H9 (cell line): ENCODE results near the gene DDX1. TPM values are rescaled to one million over a fixed set of nuclear protein-coding genes. Genes with fewer than 3 reads are reported as not detected.

ENCODE experiments used
- DNase-seq: peaks from one replicate; pipeline ENCODE4 v3.0.0-alpha.2; 2017
- H2AFZ ChIP-seq: one replicate; pipeline ENCODE4 v1.6.1; 2013; ENCODE audit warnings: mild to moderate bottlenecking, low read length, control low read depth, moderate library complexity
- H2AK5ac ChIP-seq: 2 replicates; pipeline ENCODE4 v1.6.1; 2013; ENCODE audit warnings: low read length, control low read depth, mixed read lengths; ENCODE audit not compliant: insufficient read length
- H2BK120ac ChIP-seq: one replicate; pipeline ENCODE4 v1.6.1; 2013; ENCODE audit warnings: low read depth, mild to moderate bottlenecking, low read length, control low read depth, inconsistent platforms; ENCODE audit not compliant: poor library complexity, severe bottlenecking
- H2BK12ac ChIP-seq: 2 replicates; pipeline ENCODE4 v1.6.1; 2013; ENCODE audit warnings: low read length, control low read depth, mixed read lengths, low read depth; ENCODE audit not compliant: insufficient read length
- H2BK15ac ChIP-seq: 2 replicates; pipeline ENCODE4 v1.6.1; 2013; ENCODE audit warnings: low read depth, low read length, control low read depth
- H2BK20ac ChIP-seq: one replicate; pipeline ENCODE4 v1.6.1; 2013; ENCODE audit warnings: low read depth, mild to moderate bottlenecking, low read length, control low read depth, inconsistent platforms; ENCODE audit not compliant: poor library complexity, severe bottlenecking
- H2BK5ac ChIP-seq: 2 replicates; pipeline ENCODE4 v1.6.1; 2013; ENCODE audit warnings: low read length, control low read depth, mixed read lengths; ENCODE audit not compliant: insufficient read length
- H3K14ac ChIP-seq: 2 replicates; pipeline ENCODE4 v1.6.1; 2013; ENCODE audit warnings: low read length, control low read depth; ENCODE audit not compliant: insufficient read depth
- H3K18ac ChIP-seq: 2 replicates; pipeline ENCODE4 v1.6.1; 2013; ENCODE audit warnings: low read depth, mild to moderate bottlenecking, mixed read lengths, low read length, control low read depth; ENCODE audit not compliant: insufficient read length
- H3K23ac ChIP-seq: 2 replicates; pipeline ENCODE4 v1.6.1; 2013; ENCODE audit warnings: low read length, control low read depth, mixed read lengths, low read depth; ENCODE audit not compliant: insufficient read length
- H3K23me2 ChIP-seq: 2 replicates; pipeline ENCODE4 v1.6.1; 2013; ENCODE audit warnings: low read depth, mild to moderate bottlenecking, mixed read lengths, low read length, control low read depth; ENCODE audit not compliant: insufficient read length, poor library complexity, severe bottlenecking
- H3K27ac ChIP-seq: 2 replicates; pipeline ENCODE4 v1.5.1; 2013; ENCODE audit warnings: low read length, control low read depth, mixed read lengths, low read depth; ENCODE audit not compliant: insufficient read length
- H3K27me3 ChIP-seq: 2 replicates; pipeline ENCODE4 v1.6.1; 2013; ENCODE audit warnings: low read length, control low read depth, inconsistent platforms; ENCODE audit not compliant: insufficient read depth
- H3K4ac ChIP-seq: 2 replicates; pipeline ENCODE4 v1.6.1; 2013; ENCODE audit warnings: low read depth, mild to moderate bottlenecking, control low read depth, inconsistent platforms, low read length, moderate library complexity
- H3K4me1 ChIP-seq: 2 replicates; pipeline ENCODE4 v1.6.1; 2013; ENCODE audit warnings: low read length, control low read depth, inconsistent platforms; ENCODE audit not compliant: insufficient read depth
- H3K4me2 ChIP-seq: 2 replicates; pipeline ENCODE4 v1.6.1; 2013; ENCODE audit warnings: low read length, control low read depth, mixed read lengths; ENCODE audit not compliant: insufficient read length, insufficient read depth
- H3K56ac ChIP-seq: 2 replicates; pipeline ENCODE4 v1.6.1; 2013; ENCODE audit warnings: low read depth, mild to moderate bottlenecking, mixed read lengths, low read length, control low read depth; ENCODE audit not compliant: insufficient read length
- H3K79me1 ChIP-seq: 2 replicates; pipeline ENCODE4 v1.6.1; 2013; ENCODE audit warnings: low read depth, mild to moderate bottlenecking, moderate library complexity, low read length, control low read depth, inconsistent platforms; ENCODE audit not compliant: insufficient read depth, poor library complexity, severe bottlenecking
- H3K79me2 ChIP-seq: 2 replicates; pipeline ENCODE4 v1.6.1; 2013; ENCODE audit warnings: low read length, control low read depth, inconsistent platforms; ENCODE audit not compliant: insufficient read depth
- H3K9ac ChIP-seq: 2 replicates; pipeline ENCODE4 v1.6.1; 2013; ENCODE audit warnings: low read length, control low read depth, mixed read lengths; ENCODE audit not compliant: insufficient read length; ENCODE audit errors: extremely low read depth
- H3K9me3 ChIP-seq: one replicate; pipeline ENCODE4 v1.6.1; 2013; ENCODE audit warnings: low read depth, low read length, inconsistent platforms; ENCODE audit not compliant: control insufficient read depth
- H3T11ph ChIP-seq: one replicate; pipeline ENCODE4 v1.6.1; 2013; ENCODE audit warnings: mild to moderate bottlenecking, low read length, control low read depth, inconsistent platforms
- H4K20me1 ChIP-seq: one replicate; pipeline ENCODE4 v1.6.1; 2013; ENCODE audit not compliant: control insufficient read depth, insufficient read length, insufficient read depth
- H4K5ac ChIP-seq: 2 replicates; pipeline ENCODE4 v1.6.1; 2013; ENCODE audit warnings: low read depth, mild to moderate bottlenecking, mixed read lengths, low read length, control low read depth; ENCODE audit not compliant: insufficient read length
- H4K8ac ChIP-seq: replicated peaks from 2 replicates; pipeline ENCODE4 v1.6.1; 2013; ENCODE audit warnings: low read length, control low read depth, mixed read lengths, low read depth; ENCODE audit not compliant: insufficient read length
- H4K91ac ChIP-seq: 2 replicates; pipeline ENCODE4 v1.6.1; 2013; ENCODE audit warnings: low read depth, mild to moderate bottlenecking, moderate library complexity, mixed read lengths, low read length, control low read depth; ENCODE audit not compliant: insufficient read length
- H3K27ac Mint-ChIP-seq, 3 experiments: 2 replicates in 2 of 3; 3 replicates in 1 of 3; pipeline ENCODE4 v1.8.0; 2020 to 2021; ENCODE audit warnings: mixed read lengths in 3 of 3, mild to moderate bottlenecking in 1 of 3, moderate library complexity in 1 of 3
- H3K27me3 Mint-ChIP-seq: 2 replicates; pipeline ENCODE4 v1.8.0; 2021; ENCODE audit warnings: low read depth, mild to moderate bottlenecking, moderate library complexity, mixed read lengths
- H3K36me3 Mint-ChIP-seq, 3 experiments: 2 replicates in 2 of 3; 3 replicates in 1 of 3; pipeline ENCODE4 v1.8.0; 2020 to 2021; ENCODE audit warnings: low read depth in 3 of 3, mixed read lengths in 3 of 3; ENCODE audit not compliant: insufficient read depth in 1 of 3
- H3K4me1 Mint-ChIP-seq, 2 experiments: 2 replicates each; pipeline ENCODE4 v1.8.0; 2020; ENCODE audit warnings: mixed read lengths in 2 of 2
- H3K4me3 Mint-ChIP-seq, 2 experiments: 2 replicates in 1 of 2; 3 replicates in 1 of 2; pipeline ENCODE4 v1.8.0; 2020 to 2021; ENCODE audit warnings: mild to moderate bottlenecking in 2 of 2, mixed read lengths in 2 of 2, moderate library complexity in 1 of 2
- H3K9me3 Mint-ChIP-seq, 2 experiments: 2 replicates in 1 of 2; 3 replicates in 1 of 2; pipeline ENCODE4 v1.8.0; 2020; ENCODE audit warnings: mild to moderate bottlenecking in 2 of 2, mixed read lengths in 2 of 2, moderate library complexity in 1 of 2
- CTCF ChIP-seq: fragments of 200-600 bp; sonication (generic); conservative IDR thresholded peaks from 3 replicates; pipeline ENCODE4 v1.8.0; 2021; ENCODE audit warnings: antibody characterized with exemption, mild to moderate bottlenecking
- WGBS: extraction: QIAGEN DNeasy Blood & Tissue Kit; methylation state at CpG from one replicate; pipeline ENCODE4 v1.1.7; 2013; ENCODE audit warnings: missing lambda C conversion rate, low lambda C conversion rate, mixed read lengths; ENCODE audit not compliant: insufficient read length; ENCODE audit errors: extremely low coverage; 5-methylcytosine and 5-hydroxymethylcytosine counted together
- total RNA-seq: library from RNA; stranded (reverse); gene quantifications from 2 replicates; pipeline ENCODE4 v1.2.1, GENCODE V29; 2021

The DDX1 gene
- total RNA-seq, 1 experiment from 2014 or later = 120 TPM

- no peak overlapping the region for H3K27ac Mint-ChIP-seq
- H4K91ac ChIP-seq = no peak overlapping the region
- H3T11ph ChIP-seq = no peak overlapping the region
- H3K27me3 ChIP-seq = no peaks in the 10 kb centered on the region
- no peak overlapping the region for H2BK5ac ChIP-seq
- H3K4me1 Mint-ChIP-seq = peaks cover 7 to 13% of the 10 kb centered on the region in 2 experiments
- no peak overlapping the region for H3K18ac ChIP-seq
- peaks cover 3% of the 10 kb centered on the region; the same call in 1 of the 2 replicates for H3K27me3 Mint-ChIP-seq
- no peak overlapping the region for H2AFZ ChIP-seq
- no peak overlapping the region for H2BK12ac ChIP-seq
- no peak overlapping the region for H3K56ac ChIP-seq
- H3K36me3 Mint-ChIP-seq = no peaks in the 10 kb centered on the region
- no peak for DNase-seq
- no peak overlapping the region for H2BK120ac ChIP-seq
- no peak overlapping the region for H3K4ac ChIP-seq
- H2AK5ac ChIP-seq = no peak overlapping the region
- H3K4me2 ChIP-seq = no peak overlapping the region
- H3K9me3 ChIP-seq = no peaks in the 10 kb centered on the region
- no peak overlapping the region for H3K14ac ChIP-seq
- H3K4me1 ChIP-seq = 0 out of 2 replicates have a peak, but pooled peaks cover under 1% of the 10 kb centered on the region
- peaks cover 2% of the 10 kb centered on the region for H3K79me1 ChIP-seq
- H4K5ac ChIP-seq = no peak overlapping the region
- no peak overlapping the region for H3K4me3 Mint-ChIP-seq
- no peak for TF ChIP-seq CTCF
- H3K9ac ChIP-seq = no peak overlapping the region
- H4K8ac ChIP-seq = no peak overlapping the region
- no peak overlapping the region for H3K23ac ChIP-seq
- no CpG with 5 or more reads among the region's 3 CpGs for WGBS
- H2BK20ac ChIP-seq = no peak overlapping the region
- H3K23me2 ChIP-seq = peaks cover 9% of the 10 kb centered on the region
- no peak overlapping the region for H2BK15ac ChIP-seq
- H3K27ac ChIP-seq = no peak overlapping the region
- no peaks in the 10 kb centered on the region for H4K20me1 ChIP-seq
- no peaks in the 10 kb centered on the region for H3K9me3 Mint-ChIP-seq
- no peaks in the 10 kb centered on the region; the same call in 1 of the 2 replicates for H3K79me2 ChIP-seq
Observed at GRCh38 chr2:15565392-15565791, 26.3 kb upstream of the DDX1 start.
